DND-41 (cell line): Measurements from ENCODE around the gene SMU1.

Experiments
- EZH2 ChIP-seq: IDR thresholded peaks from 3 replicates; pipeline ENCODE4 v1.6.1; 2012; ENCODE audit warnings: borderline replicate concordance, low read depth, mild to moderate bottlenecking, moderate library complexity, low read length, inconsistent platforms; ENCODE audit not compliant: severe bottlenecking
- TF ChIP-seq, protein P1 (sequence below): IDR thresholded peaks from 2 replicates; pipeline ENCODE4 v1.5.1; 2012; ENCODE audit warnings: borderline replicate concordance, low read length, moderate library complexity, mild to moderate bottlenecking; ENCODE audit not compliant: poor library complexity, severe bottlenecking; ENCODE audit errors: extremely low read depth

GRCh38 chr9:33022303-33022702 lies 54.2 kb downstream of the SMU1 start:
- TF ChIP-seq, protein P1, sequence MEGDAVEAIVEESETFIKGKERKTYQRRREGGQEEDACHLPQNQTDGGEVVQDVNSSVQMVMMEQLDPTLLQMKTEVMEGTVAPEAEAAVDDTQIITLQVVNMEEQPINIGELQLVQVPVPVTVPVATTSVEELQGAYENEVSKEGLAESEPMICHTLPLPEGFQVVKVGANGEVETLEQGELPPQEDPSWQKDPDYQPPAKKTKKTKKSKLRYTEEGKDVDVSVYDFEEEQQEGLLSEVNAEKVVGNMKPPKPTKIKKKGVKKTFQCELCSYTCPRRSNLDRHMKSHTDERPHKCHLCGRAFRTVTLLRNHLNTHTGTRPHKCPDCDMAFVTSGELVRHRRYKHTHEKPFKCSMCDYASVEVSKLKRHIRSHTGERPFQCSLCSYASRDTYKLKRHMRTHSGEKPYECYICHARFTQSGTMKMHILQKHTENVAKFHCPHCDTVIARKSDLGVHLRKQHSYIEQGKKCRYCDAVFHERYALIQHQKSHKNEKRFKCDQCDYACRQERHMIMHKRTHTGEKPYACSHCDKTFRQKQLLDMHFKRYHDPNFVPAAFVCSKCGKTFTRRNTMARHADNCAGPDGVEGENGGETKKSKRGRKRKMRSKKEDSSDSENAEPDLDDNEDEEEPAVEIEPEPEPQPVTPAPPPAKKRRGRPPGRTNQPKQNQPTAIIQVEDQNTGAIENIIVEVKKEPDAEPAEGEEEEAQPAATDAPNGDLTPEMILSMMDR, result no peak
- TF ChIP-seq EZH2, result no peak
